Mucosa of descending colon (tissue), 3 donors: ENCODE data around the gene NME7. TPM values are rescaled to one million over a fixed set of nuclear protein-coding genes. Genes with fewer than 3 reads are reported as not detected.

Experiments
- ATAC-seq: fragments of 200-7000 bp; cut with Tn5 transposase; one replicate; pipeline ENCODE4 v1.9.1; 2020; ENCODE audit warnings: mild to moderate bottlenecking, moderate library complexity
- DNase-seq, 3 donors: peaks; one replicate each; pipeline ENCODE4 v3.0.0-alpha.2; 2020
- H3K36me3 ChIP-seq: fragments of 200-600 bp; one replicate; pipeline ENCODE4 v1.8.0; 2021; ENCODE audit warnings: low read depth, mild to moderate bottlenecking
- H3K4me1 ChIP-seq: fragments of 200-600 bp; one replicate; pipeline ENCODE4 v1.8.0; 2021; ENCODE audit warnings: low read depth, mild to moderate bottlenecking
- H3K4me3 ChIP-seq: fragments of 200-600 bp; one replicate; pipeline ENCODE4 v1.8.0; 2021; ENCODE audit warnings: mild to moderate bottlenecking
- H3K9me3 ChIP-seq: fragments of 200-600 bp; one replicate; pipeline ENCODE4 v1.8.0; 2021; ENCODE audit warnings: mild to moderate bottlenecking
- CTCF ChIP-seq: fragments of 200-600 bp; IDR thresholded peaks from one replicate; pipeline ENCODE4 v1.8.0; 2022; ENCODE audit warnings: antibody characterized with exemption, mild to moderate bottlenecking
- intact Hi-C, 2 donors: fragments of 100-400 bp; cut with DNase I in 1 of 2; cut with micrococcal nuclease in 1 of 2; formaldehyde crosslinking; loops; one replicate each; pipeline versions ENCODE4 v1.11.0 to v1.11.1; 2022; cut with DNase I, micrococcal nuclease
- total RNA-seq, 3 donors: library from RNA; stranded (reverse); fragmentation: NEBNext Ultra II Directional in 2 of 3; extraction: Animal tissue kit (Norgen Biotek cat#: 25700) in 2 of 3; gene quantifications; one replicate each; pipeline versions ENCODE4 v1.2.1 to v1.2.4, GENCODE V29; 2021 to 2023
- donor health status: DM: no; HTN: no; CAD: no; lungs with moderate emphysema.
- donor health status: DM: no; HTN: no; CAD: no.
- donor health status: DM: no; HTN: yes; CAD: no.

The NME7 gene
- total RNA-seq, 3 donors from 2014 or later, result 6.4 to 15.6 (median 7.2) TPM

- TF ChIP-seq CTCF, result no peak
- peaks cover 10% of the 10 kb centered on the region for H3K4me1 ChIP-seq
- no peak overlapping the region for H3K4me3 ChIP-seq
- intact Hi-C loops, result no loop called here
- no peak for DNase-seq
- ATAC-seq, result peak; percentile 95
- no peaks in the 10 kb centered on the region for H3K36me3 ChIP-seq
- H3K9me3 ChIP-seq, result no peaks in the 10 kb centered on the region
Measured at GRCh38 chr1:169156580-169156979, 211.0 kb downstream of the NME7 start.

- no peak for TF ChIP-seq CTCF
- intact Hi-C loops, result no loop called here
- no peaks in the 10 kb centered on the region for H3K36me3 ChIP-seq
- no peaks in the 10 kb centered on the region for H3K9me3 ChIP-seq
- ATAC-seq (no peak), DNase-seq (no peak)
- peaks cover 10% of the 10 kb centered on the region for H3K4me1 ChIP-seq
- H3K4me3 ChIP-seq, result no peak overlapping the region
Measured at GRCh38 chr1:169155675-169156074, 211.9 kb downstream of the NME7 start.

DNA sequence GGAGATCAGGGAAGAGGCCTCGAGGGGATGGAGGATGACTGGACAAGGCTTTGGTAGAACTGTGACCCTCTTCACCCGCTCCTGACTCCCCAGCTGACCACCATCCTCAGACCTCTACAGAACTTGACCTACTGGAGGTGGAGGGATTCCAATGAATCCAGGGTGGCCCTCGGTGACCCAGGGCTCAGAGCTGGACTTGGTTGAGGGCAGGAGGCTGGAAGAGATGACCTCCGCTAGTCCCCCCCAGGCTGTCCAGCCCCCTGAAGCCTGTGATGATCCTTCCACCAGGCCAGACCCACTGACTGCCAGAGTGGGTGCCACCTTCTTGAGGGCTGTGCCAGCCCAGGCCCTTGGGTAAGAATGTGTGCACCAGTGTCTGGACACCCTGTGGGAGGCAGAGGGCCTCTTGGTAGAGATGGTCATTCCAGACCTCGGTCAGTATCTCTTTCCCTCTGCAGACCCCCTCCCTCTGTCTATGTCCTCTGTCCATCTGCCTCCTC, 216.2 kb downstream of the NME7 start:
- no peak for TF ChIP-seq CTCF
- intact Hi-C loops, result no loop called here
- no peaks in the 10 kb centered on the region for H3K9me3 ChIP-seq
- DNase-seq, result no peak
- H3K4me1 ChIP-seq, result peaks cover 7% of the 10 kb centered on the region
- ATAC-seq, result no peak
- no peaks in the 10 kb centered on the region for H3K36me3 ChIP-seq
- no peak overlapping the region for H3K4me3 ChIP-seq

DNA sequence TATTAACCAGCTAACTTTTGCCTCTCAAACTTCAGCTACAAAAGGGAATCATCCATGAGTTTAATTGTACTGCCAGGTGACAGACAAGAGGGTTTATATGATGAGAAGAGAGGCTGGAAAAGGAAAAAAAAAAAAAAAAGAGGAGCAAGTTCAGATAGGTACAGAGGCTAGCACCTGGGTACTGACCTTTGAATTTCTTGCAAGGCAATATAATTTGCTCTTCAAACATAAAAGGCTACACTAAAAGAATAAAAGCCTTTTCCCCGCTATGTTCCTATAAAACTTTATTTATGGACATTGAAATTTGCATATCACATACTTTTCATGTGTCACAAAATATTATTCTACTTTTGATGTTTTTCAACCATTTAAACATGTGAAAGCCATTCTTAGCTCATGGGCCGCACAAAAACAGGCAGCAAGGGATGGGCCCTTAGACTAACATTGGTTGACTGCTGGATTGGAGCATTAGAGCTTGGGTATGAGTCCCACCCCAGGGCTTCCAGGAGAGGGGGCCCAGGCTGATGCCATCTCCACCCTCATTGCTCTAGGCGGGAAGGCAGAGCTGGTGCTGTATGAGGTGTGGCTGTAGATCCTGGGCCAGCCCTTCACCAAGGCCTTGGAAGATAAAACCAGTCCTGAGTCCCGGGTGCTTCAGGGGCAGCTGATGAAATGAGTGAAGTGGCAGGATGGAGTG, 216.8 kb downstream of the NME7 start:
- intact Hi-C loops, result no loop called here
- H3K36me3 ChIP-seq, result no peaks in the 10 kb centered on the region
- peaks cover 4% of the 10 kb centered on the region for H3K4me1 ChIP-seq
- ATAC-seq (peak; percentile 83), DNase-seq (no peak)
- no peaks in the 10 kb centered on the region for H3K9me3 ChIP-seq
- no peak for TF ChIP-seq CTCF
- no peak overlapping the region for H3K4me3 ChIP-seq

DNA sequence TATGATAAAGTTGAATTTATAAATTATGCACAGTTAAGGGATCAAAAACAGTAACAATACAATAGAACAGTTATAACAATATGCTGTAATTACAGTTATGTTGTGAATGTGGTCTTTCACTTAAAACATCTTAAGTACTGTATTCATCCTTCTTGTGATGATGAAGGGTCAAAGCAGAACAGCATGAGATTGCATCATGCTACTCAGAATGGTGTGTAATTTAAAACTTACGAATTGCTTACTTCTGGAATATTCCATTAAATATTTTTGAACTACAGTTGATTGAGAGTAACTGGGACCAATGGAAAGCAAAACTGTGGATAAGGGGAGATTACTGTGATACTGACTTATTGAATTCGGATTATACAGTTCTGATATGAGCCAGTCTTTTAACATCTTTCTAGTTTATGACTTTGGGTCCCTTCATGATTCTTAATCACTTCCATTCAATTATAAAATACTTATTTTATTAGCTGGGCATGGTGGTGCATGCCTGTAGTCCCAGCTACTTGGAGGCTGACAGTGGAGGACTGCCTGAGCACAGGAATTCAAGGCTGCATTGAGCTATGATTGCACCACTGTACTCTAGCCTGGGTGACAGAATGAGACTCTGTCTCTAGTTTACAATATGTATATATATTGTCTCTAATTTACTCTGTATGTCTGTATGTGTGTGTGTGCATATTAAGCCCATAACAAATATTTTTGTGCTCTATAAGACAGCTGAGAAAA, 217.9 kb downstream of the NME7 start:
- no peaks in the 10 kb centered on the region for H3K36me3 ChIP-seq
- H3K4me1 ChIP-seq, result peaks cover 4% of the 10 kb centered on the region
- no peak overlapping the region for H3K4me3 ChIP-seq
- no peak for TF ChIP-seq CTCF
- H3K9me3 ChIP-seq, result no peaks in the 10 kb centered on the region
- no peak for DNase-seq
- no peak for ATAC-seq
- intact Hi-C loops, result no loop called here
